Muscle layer of duodenum (tissue), 2 donors: ENCODE results near the gene SLC1A7.
"Not testable (repeated sequence)": the region's sequence is repeated elsewhere in the genome, so short reads cannot be mapped to it uniquely, and the experiment has no call there.

ENCODE experiments used
- H3K27ac ChIP-seq: one replicate; pipeline ENCODE4 v1.7.0; 2013; ENCODE audit warnings: mild to moderate bottlenecking, low read length
- H3K27me3 ChIP-seq: one replicate; pipeline ENCODE4 v1.7.0; 2013; ENCODE audit warnings: low read depth, mild to moderate bottlenecking, control low read depth, low read length
- H3K36me3 ChIP-seq, 2 donors: one replicate each; pipeline ENCODE4 v1.7.0; 2013; ENCODE audit warnings: low read length in 2 of 2, control low read depth in 1 of 2, mild to moderate bottlenecking in 1 of 2; ENCODE audit not compliant: insufficient read depth in 2 of 2, control insufficient read depth in 1 of 2
- H3K4me1 ChIP-seq, 2 donors: one replicate each; pipeline ENCODE4 v1.7.0; 2013; ENCODE audit warnings: low read length in 2 of 2, mild to moderate bottlenecking in 2 of 2, control low read depth in 1 of 2, moderate library complexity in 1 of 2; ENCODE audit not compliant: insufficient read depth in 2 of 2, control insufficient read depth in 1 of 2
- H3K4me3 ChIP-seq, 2 donors: one replicate each; pipeline ENCODE4 v1.7.0; 2013; ENCODE audit warnings: low read length in 2 of 2, low read depth in 1 of 2, mild to moderate bottlenecking in 1 of 2
- H3K9me3 ChIP-seq, 2 donors: one replicate each; pipeline ENCODE4 v1.7.0; 2013; ENCODE audit warnings: low read length in 2 of 2, control low read depth in 1 of 2, mild to moderate bottlenecking in 1 of 2; ENCODE audit not compliant: control insufficient read depth in 1 of 2
- donor health status: healthy.

The SLC1A7 gene

DNA sequence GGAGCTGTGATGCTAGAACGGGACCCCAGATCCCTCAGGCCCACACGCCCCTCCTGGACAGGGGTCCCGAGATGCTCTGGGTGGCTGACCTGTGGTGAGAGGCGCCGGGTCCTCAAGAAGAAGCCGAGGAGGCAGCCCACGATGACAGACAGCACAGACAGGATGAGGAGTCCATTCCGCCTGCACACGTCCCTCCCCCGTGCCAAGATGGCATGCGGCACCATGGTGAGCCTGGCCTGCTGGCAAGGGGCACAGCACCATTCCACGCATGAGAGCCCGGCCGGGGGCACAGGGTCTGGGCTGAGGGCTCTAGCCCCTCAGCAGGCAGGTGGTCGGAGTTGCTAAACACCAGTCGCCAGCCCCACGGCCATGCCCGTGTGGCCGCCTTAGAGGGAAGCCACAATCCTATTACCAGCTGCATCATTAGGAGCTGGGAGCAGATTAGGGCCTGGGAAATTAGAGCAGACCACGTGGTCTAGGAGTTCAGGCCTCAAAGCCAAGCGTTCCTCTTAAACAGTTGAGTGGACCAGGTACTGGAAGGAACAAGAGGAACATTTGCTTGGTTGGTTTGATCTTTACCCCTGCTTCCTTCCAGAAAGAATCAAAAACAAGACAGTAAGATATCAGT lies at the start of gene SLC1A7:
Gene SLC1A7 (minus strand): TSS at position 413 of the 628 bp plus-strand sequence. CDS start 189 bp downstream, at position 224.
- Histone ChIP-seq H3K36me3 (no peaks in the 10 kb centered on the region), H3K4me3 (no peak within 1 kb of the TSS), H3K27ac (no peak within 1 kb of the TSS), H3K9me3 (peaks cover 0 to 5% of the 10 kb centered on the region in 2 donors), H3K27me3 (no peaks in the 10 kb centered on the region), H3K4me1 (peaks cover 8 to 13% of the 10 kb centered on the region in 2 donors)

GRCh38 chr1:53190210-53190611 lies 47.8 kb upstream of the SLC1A7 start:
- Histone ChIP-seq H3K4me1 (no peaks in the 10 kb centered on the region), H3K27me3 (no peaks in the 10 kb centered on the region), H3K27ac (no peak overlapping the region), H3K4me3 (no peak overlapping the region), H3K9me3 (no peaks in the 10 kb centered on the region), H3K36me3 (no peaks in the 10 kb centered on the region)

GRCh38 chr1:53189061-53189460 lies 46.6 kb upstream of the SLC1A7 start:
- Histone ChIP-seq H3K36me3 (no peaks in the 10 kb centered on the region), H3K4me1 (no peaks in the 10 kb centered on the region), H3K27me3 (no peaks in the 10 kb centered on the region), H3K9me3 (no peaks in the 10 kb centered on the region), H3K4me3 (no peak overlapping the region), H3K27ac (no peak overlapping the region)

DNA sequence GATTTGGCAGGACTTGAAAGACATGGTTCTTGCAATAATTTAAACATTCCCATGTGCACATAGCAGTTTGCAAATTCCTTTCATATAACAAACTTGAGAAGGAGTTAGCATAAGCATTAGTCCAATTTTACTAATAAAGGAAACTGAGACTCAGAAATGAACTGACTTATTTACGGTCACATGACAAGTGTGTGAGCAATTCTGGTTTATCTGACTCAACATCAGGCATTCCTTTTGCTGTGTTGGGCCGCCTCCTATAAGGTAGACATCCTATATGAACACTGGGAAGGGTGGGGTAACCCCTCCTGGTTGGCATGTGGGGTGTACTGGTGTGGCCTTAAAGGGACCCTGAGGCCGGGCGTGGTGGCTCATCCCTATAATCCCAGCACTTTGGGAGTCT lies 45.7 kb upstream of the SLC1A7 start:
- Histone ChIP-seq H3K27ac (no peak overlapping the region), H3K27me3 (no peaks in the 10 kb centered on the region), H3K36me3 (no peaks in the 10 kb centered on the region), H3K4me1 (no peaks in the 10 kb centered on the region), H3K9me3 (no peaks in the 10 kb centered on the region), H3K4me3 (no peak overlapping the region)

GRCh38 chr1:53187401-53187800 lies 45.0 kb upstream of the SLC1A7 start:
- Histone ChIP-seq H3K4me1 (peaks cover 0 to 1% of the 10 kb centered on the region in 2 donors), H3K27ac (no peak overlapping the region), H3K9me3 (no peaks in the 10 kb centered on the region), H3K27me3 (no peaks in the 10 kb centered on the region), H3K36me3 (no peaks in the 10 kb centered on the region), H3K4me3 (no peak overlapping the region)

DNA sequence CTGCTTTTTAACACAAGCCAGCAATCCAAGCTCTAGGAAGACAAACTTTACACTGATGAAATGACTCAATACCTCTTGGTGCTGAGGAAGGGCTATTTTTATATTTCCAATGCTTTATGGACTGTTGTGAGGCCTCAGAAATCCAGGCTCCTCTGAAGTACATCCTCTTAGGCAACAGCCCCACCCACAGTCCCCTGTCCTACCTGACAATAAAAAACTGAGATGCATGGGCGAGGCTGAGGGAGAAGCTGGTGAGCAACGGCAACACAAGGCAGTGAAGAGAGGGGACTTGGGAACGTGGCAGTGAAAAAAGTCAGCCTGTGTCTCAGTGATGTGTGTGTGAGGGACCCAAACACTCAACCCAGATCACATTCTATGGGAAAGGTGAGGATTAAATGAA lies 44.1 kb upstream of the SLC1A7 start:
- H3K36me3 ChIP-seq, result no peaks in the 10 kb centered on the region
- H3K9me3 ChIP-seq, result no peaks in the 10 kb centered on the region
- no peaks in the 10 kb centered on the region for H3K27me3 ChIP-seq
- H3K4me3 ChIP-seq, result no peak overlapping the region
- no peak overlapping the region for H3K27ac ChIP-seq
- H3K4me1 ChIP-seq, result peaks cover 5 to 7% of the 10 kb centered on the region in 2 donors

- H3K27ac ChIP-seq, H3K4me3 ChIP-seq, H3K27me3 ChIP-seq, H3K9me3 ChIP-seq, H3K4me1 ChIP-seq, H3K36me3 ChIP-seq: not testable (repeated sequence)
These were observed 43.5 kb upstream of the SLC1A7 start for GRCh38 chr1:53185955-53186297.

- Histone ChIP-seq H3K36me3 (no peaks in the 10 kb centered on the region), H3K27ac (peak overlapping the region; percentile 32), H3K9me3 (no peaks in the 10 kb centered on the region), H3K4me1 (peaks cover 5 to 7% of the 10 kb centered on the region in 2 donors), H3K4me3 (no peak overlapping the region), H3K27me3 (no peaks in the 10 kb centered on the region)
These were observed 40.9 kb upstream of the SLC1A7 start for GRCh38 chr1:53183095-53183990.

DNA sequence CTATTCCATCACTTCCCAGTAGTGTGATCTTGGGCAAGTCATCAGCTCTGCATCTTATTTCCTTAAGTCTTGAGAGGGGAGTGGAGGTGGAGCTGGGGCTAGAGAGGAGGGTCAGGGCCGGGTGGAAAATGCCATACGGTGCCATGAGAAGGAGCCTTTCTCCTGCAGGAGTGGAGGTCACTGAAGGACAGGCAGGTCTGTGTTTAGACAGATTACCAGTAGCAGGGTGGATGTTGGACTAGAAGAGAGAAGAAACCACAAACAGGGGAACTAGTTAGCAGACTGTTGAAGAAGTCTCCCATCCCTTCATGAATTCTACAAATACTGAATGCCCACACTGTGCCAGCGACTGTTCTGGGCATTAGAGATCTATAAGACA lies 40.3 kb upstream of the SLC1A7 start:
- Histone ChIP-seq H3K9me3 (no peaks in the 10 kb centered on the region), H3K4me3 (no peak overlapping the region), H3K27ac (peak overlapping the region; percentile 32), H3K4me1 (peaks cover 5 to 7% of the 10 kb centered on the region in 2 donors), H3K36me3 (no peaks in the 10 kb centered on the region), H3K27me3 (no peaks in the 10 kb centered on the region)

DNA sequence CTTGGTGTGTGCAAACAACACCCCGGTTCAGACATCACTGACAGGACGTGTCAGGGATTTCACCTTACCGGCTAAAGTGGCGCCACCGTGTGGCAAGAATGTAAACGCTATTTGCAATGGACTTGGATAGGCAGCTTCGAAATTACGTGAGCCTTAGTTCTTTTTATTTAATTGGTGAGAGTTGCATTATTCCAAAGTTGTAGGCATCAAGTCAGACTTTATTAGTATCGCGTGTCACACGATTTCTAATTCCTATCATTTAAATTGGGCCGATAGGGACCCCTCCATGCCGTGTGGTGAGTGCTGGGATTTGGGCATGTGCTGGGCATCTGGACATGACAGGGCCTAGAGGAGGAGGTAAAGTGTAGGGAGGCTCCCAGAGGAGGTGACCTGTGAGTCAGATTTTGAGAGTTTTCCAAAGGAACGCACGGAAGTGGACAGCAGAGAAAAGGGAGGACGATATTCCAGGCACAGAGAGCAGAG lies 39.7 kb upstream of the SLC1A7 start:
- Histone ChIP-seq H3K27me3 (no peaks in the 10 kb centered on the region), H3K36me3 (no peaks in the 10 kb centered on the region), H3K4me1 (peaks cover 5 to 10% of the 10 kb centered on the region in 2 donors), H3K9me3 (no peaks in the 10 kb centered on the region), H3K4me3 (no peak overlapping the region), H3K27ac (no peak overlapping the region)

DNA sequence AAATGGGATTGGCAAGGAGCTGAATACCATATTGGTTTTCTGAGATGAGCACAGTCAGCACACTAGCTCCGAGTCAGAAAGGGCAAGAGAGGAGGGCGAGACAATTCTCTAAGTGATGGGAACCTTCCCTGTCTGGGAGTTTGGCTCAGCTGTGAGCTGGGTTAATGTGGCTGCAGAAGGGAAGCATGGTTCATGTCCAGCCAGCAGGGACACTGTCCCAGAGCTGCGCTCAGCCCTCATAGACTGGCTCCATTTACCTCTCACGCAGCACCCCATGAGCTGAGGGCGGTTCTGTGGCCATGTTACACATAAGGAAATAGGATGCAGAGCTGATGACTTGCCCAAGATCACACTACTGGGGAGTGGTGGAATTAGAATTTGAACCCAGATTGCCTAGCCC lies 38.5 kb upstream of the SLC1A7 start:
- H3K36me3 ChIP-seq, result no peaks in the 10 kb centered on the region
- no peaks in the 10 kb centered on the region for H3K9me3 ChIP-seq
- H3K27me3 ChIP-seq, result no peaks in the 10 kb centered on the region
- no peak overlapping the region for H3K27ac ChIP-seq
- peaks cover 6 to 22% of the 10 kb centered on the region in 2 donors for H3K4me1 ChIP-seq
- no peak overlapping the region for H3K4me3 ChIP-seq
